GM18499 (cell line): ENCODE measurements around the gene TRPM5.

ENCODE experiments used
- ATAC-seq: cut with Tn5 transposase; IDR thresholded peaks from one replicate; pipeline ENCODE4 v1.9.1; 2021; ENCODE audit warnings: moderate number of reproducible peaks; ENCODE audit not compliant: insufficient read depth, unreplicated experiment

Gene TRPM5

GRCh38 chr11:2422461-2423156, 21.7 kb downstream of the TRPM5 start:
- no peak for ATAC-seq

- ATAC-seq: no peak
These were observed 22.3 kb downstream of the TRPM5 start for GRCh38 chr11:2421996-2422395.

GRCh38 chr11:2421226-2421994, 22.9 kb downstream of the TRPM5 start:
- ATAC-seq: no peak

- no peak for ATAC-seq
These were observed 23.6 kb downstream of the TRPM5 start for GRCh38 chr11:2420502-2421225.

- ATAC-seq: no peak
These were observed 24.4 kb downstream of the TRPM5 start for GRCh38 chr11:2419638-2420501.

GRCh38 chr11:2418693-2419360, 25.5 kb downstream of the TRPM5 start:
- ATAC-seq: no peak

- no peak for ATAC-seq
These were observed 26.2 kb downstream of the TRPM5 start for GRCh38 chr11:2417856-2418692.

- ATAC-seq: no peak
These were observed 27.5 kb downstream of the TRPM5 start for GRCh38 chr11:2416765-2417164.

GRCh38 chr11:2415601-2416380, 28.5 kb downstream of the TRPM5 start:
- ATAC-seq: no peak

GRCh38 chr11:2415171-2415570, 29.1 kb downstream of the TRPM5 start:
- no peak for ATAC-seq

GRCh38 chr11:2414616-2415015, 29.7 kb downstream of the TRPM5 start:
- no peak for ATAC-seq

- no peak for ATAC-seq
These were observed 30.4 kb downstream of the TRPM5 start for GRCh38 chr11:2413742-2414579.

GRCh38 chr11:2412323-2412722, 32.0 kb downstream of the TRPM5 start:
- ATAC-seq: no peak

GRCh38 chr11:2411446-2412305, 32.6 kb downstream of the TRPM5 start:
- no peak for ATAC-seq

GRCh38 chr11:2410616-2411015, 33.7 kb downstream of the TRPM5 start:
- no peak for ATAC-seq
